Stimulated activated CD4-positive, alpha-beta T cell treated with anti-CD3 and anti-CD28 coated beads, Interleukin-1b, Interleukin-23, amount 100 ng/mL, for 24 hours (primary cell): Measurements from ENCODE around the gene JAG1.

Source experiments
- DNase-seq, 4 experiments: peaks; one replicate each; pipeline ENCODE4 v3.0.0-alpha.2; 2020; ENCODE audit warnings: low read depth in 4 of 4, low spot score in 1 of 4

The JAG1 gene

DNA sequence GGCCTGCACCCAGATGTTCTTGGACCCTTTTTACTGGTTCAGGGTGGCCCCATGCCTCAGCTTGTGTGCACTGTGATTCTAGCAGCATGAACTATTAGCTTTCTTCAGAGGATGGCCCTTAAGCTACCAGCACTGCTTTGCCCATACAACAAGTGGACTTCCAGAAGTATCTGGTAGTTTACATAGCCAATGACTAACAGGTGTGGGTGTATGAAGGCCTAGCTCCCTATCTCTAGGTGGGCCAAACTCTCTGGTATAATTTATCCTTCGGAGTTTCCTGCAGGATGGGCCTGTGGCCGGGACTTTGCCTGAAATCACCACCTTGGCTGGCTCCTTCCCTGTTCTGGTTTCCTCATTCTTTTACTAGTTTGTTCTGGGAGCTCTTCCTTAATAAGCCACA lies 26.1 kb upstream of the JAG1 start:
- no peak for DNase-seq

DNA sequence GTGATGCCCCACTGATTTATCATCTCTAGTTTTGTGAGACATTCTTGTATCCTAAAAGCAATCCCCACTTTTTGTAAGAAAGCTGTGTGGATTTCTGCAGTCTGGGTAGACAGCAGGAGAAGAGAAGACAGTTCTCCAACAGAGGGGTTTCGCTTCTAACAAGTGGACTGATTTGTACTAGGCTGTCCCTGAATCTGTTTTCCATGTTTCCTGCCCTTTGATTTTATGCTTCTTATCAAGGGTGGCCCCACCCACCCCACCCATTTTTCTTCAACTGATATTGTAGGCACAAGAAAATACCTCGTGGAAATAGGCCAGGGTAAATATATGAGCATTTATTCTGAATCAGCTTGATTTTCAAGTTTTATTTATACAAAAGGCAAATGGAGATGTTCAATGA lies 25.7 kb upstream of the JAG1 start:
- DNase-seq: no peak

DNA sequence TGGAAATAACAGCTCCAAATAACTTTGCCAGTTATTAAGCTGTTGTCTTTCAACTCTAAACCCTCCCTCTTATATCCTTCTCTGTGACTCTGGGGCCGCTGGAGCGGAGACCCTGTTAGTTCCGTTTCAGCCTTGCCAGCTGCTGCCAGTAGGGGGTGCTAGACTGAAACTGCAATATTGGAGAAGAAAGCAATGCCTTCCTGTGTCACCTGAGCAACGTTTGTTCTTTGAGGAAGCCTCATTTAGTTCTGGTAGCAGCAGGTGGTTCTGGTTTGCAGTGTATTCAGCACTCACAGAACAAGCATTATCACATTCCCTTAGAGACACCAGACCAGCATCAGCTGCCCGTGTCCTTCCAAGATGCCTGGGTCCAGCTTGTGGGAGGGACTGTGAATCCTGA lies 22.9 kb upstream of the JAG1 start:
- no peak for DNase-seq

DNA sequence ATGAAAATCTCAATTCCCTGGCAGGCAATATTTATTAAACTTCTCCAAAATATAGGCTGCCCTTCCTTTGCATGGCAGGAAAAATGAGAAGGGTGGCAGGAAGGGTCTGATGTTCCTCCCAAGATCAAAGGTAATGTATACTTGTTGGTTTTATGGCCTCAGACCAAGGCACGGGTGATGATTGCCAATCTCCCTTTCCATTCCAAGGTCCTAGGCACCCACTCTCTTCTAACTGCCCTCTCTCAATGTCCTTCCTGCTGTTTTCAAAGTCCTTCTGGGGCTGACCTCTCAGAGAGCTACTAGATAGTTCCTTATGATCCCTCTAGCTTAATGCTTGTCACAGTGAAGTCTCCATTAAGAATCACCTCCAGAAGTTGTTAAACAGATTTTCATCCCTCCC lies 15.6 kb upstream of the JAG1 start:
- no peak for DNase-seq

DNA sequence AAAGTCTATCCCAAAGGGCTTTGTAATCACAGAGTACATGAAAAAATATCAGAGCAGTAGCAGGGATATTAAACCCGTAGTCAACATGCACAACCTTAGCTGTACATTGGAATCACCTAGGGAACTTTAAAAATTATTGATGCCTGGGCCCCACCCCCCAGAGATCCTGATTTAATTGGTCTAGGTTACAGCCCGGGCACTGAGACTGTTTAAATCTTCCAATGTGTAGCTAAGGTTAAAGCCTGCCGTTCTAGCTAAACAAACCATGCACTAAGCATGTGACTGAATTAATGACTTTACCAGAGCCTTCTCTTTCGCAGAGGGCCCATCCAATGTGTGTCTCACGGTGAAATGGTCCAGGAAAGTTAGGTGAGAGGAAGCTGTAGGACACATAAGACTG lies 14.1 kb upstream of the JAG1 start:
- DNase-seq: no peak

DNA sequence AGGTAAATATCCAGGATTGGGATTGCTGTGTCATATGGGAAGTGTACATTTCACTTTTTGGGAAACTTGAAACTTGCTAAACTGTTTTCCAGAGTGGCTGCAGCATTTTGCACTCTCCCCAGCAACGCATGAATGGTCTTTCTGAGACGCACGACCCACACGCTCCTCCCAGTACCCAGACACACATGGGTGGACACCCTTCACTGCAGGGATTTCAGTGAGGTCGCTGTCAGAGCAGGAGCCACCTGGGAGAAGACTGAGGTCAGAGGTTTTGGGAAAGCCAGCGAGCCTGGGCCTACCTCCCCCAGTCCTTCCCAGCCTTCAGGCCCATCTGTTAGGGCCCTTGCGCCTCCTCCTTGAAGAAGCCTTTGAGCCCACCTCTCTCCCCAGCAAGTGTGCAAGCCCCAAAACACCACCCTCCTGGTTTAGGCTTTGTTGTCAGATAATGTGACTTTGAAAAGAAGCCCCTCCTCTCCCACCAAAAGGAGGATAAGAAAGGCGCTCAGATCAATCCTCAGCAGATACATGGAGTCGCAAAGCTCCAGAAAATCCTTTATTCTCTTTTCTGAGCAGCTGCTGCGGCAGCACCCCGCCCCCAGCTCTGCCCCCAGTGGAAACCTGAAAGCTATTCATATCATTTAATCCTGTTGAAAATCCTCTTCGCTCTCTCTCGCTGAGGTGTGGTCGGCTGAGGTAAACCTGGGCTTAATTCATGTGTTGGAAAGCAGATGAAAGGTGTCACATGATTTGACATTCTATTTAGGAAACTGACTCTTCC lies 12.7 kb upstream of the JAG1 start:
- no peak for DNase-seq

DNA sequence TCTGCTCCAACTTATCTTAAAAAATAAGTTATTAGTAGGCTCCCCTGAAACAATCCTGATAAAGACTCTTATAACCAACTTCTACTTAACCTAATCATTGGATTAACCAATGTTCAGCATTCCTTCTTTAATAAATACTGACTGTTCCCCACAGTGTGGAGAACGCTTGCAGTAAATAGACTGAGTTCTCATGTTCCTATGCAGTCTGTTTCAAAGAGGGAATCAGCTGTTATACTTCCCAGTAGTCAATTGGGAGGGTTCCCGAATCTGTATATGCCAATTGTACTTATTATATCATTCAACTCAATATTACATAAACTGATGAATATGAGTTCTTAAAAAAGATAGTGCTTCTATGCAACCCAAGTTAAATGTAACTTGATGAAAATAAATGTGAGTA lies 9.7 kb upstream of the JAG1 start:
- DNase-seq: no peak

DNA sequence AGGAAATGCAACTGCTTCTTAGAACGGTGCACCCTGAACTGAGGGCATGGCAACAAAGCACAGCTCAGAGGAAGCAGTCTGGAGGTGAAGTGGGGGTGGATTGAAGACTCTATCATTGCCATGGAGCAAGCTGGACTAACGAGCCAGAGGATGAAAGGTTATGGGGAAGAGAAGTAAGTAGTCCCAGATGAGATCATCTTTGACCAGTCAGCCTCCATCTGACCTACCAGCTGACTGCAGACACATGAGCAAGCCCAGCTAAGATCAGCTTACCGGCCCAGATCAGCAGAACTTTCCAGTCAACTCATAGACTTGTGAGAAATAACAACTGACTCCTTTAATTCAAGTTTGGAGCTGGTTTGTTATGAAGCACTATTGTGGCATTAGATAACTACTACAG lies 9.1 kb upstream of the JAG1 start:
- DNase-seq: no peak

DNA sequence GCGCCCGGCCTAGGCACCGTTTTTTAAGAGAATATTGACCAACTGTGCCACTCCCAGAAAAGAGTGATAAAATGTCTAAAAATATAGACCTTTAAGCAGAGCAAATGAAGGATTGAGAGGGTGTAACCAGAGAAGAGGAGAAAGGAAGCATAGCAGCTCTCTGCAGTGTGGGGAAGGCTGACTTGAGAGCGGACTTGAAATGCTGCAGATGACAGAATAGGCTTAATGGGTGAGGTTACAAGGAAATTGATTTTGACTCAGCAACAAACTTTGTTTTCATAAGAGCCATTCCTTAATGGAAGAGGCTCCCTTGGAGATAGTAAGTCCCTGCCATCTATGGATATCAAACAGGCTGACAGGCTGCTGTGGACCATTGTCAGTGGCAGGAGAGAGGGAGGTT lies 7.7 kb upstream of the JAG1 start:
- DNase-seq: no peak

DNA sequence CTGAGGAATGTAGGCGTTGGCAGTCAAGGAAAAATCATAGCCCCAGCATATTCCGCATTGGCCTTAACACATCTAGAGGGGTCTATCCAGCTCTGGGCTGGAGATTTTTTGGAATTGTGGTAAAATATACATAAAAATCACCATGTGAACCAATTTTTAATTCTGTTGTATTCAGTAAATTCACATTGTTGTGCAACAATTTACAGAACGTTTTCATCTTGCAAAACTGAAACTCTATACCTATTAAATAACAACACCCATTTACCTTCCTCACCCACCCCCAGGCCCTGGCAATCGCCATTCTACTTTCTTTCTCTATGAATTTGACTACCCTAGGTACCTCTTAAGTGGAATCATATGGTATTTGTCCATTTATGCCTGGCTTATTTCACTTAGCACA lies 6.8 kb upstream of the JAG1 start:
- no peak for DNase-seq

DNA sequence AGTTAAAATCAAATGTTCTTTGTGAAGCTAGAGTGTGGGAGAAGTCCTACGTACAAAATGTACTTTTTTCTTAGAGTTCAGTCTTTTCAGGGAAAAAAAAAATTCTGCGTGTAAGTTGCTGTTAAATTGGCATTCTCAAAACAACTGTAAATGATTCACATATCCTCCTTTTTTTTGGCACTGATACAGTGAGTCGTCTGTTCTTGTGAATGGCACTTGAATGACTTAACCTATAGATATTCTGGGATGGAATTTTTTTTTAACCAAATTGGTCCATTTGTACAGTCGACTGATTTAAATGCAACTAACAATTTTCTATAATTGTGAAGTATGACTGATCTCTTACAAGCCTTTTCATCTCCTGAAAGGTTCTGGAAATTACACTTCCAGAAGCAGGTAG lies 5.5 kb upstream of the JAG1 start:
- no peak for DNase-seq

DNA sequence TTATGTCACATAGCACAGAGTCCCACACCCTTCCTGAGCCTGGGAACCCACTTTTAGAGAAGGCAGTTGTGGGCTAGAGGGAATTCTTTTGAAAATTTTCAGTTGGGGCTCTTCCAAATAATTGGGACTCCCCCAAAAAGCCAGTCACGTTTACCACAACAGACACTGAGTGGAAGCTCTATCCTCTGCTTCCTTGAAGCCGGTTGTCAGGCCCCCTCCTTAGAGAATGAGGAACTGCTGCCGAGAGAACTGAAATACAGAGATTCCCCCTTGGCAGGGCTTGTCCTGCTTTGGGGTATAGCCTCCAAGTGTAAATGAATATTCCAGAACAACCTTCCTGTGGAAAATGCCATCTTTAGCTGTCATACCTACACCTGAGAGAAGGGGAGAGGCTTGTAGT lies 2.7 kb upstream of the JAG1 start:
- DNase-seq: no peak

DNA sequence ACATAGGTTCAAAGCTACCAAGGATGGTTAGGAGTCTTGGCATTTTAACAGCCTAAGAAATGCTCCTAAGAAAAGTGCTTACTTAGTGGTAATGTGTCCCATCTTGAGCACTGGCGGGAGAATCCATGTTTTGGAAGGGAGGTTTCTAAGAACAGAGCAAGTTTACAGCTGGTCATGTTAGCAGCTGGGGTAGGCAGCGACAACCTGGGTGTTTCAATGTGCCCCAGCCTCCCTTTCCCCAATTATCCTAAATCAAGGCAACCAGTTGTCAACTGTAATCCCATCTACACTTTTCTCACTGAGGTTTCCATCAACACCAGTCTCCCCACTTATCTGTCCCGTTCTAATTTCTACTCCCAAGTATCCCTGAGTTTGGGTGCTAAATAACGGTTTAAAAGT lies 1.6 kb upstream of the JAG1 start:
- DNase-seq: no peak

DNA sequence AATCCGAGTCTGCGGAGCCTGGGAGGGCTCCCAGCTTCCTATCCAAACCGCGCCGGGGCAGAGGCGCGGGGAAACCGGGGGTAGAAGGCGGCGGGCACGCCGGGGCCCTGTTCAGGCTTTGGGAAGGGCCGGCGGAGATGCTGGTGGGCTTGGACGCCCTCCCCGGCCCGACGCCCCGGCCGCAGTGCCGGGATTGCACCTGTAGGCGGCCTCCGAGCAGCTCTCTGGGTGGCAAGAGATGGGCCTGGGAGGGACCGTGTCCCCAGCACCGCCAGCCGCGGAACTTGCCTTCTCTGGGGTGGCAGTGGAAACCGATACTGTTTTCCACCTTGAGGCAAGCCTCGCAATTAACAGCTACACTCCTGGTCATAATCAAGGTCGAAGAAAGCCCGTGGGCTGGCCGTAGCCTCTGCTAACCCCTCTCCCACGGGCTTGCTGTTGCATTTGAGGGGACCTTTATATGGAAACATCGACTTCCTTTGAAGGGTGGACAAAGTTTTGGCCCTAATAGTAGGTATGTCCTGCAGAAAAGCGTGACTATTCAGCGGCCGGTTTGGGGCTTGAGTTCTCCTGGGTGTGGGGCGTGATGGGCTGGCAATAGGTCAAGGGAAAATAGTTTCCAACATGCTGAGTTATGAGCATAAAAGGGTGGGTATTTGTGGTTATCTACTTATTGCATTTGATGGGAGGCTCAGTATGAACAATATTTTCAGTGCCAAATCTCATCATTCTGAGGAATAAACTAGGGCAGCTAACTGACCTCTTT lies 1.1 kb upstream of the JAG1 start:
- DNase-seq: no peak

DNA sequence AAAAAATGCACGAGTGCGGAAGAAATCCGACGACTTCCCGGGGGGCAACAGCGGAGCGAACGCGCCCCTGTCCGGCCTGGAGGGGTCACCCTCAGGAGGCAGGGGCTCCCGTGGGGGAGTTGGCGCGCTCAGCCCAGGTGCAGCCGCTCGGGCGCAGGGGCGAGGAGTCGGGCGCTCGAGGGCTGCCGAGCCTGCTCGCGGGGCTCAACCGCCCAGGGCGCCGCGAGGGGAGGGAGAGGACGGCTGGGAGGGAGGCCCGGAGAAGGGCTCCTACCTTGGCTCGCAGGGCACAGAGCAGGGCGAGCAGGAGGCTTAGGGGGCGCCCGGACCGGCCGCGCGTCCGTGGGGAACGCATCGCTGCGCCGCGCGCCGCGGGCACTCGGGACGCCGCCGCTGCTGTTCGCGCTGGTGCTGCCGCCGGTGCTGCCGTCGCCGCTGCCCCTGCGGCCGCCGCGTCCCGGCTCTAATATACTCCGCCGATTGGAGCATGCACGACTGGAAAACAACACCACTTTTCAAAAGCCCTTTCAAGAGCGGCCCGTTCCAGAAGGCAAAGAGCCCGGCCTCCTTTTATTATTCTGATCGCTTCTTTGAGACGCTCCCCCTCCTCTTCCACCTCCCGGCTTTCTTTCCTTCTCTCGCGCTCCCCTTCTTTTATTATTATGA lies 490 bp downstream of the JAG1 start:
- no peak for DNase-seq

DNA sequence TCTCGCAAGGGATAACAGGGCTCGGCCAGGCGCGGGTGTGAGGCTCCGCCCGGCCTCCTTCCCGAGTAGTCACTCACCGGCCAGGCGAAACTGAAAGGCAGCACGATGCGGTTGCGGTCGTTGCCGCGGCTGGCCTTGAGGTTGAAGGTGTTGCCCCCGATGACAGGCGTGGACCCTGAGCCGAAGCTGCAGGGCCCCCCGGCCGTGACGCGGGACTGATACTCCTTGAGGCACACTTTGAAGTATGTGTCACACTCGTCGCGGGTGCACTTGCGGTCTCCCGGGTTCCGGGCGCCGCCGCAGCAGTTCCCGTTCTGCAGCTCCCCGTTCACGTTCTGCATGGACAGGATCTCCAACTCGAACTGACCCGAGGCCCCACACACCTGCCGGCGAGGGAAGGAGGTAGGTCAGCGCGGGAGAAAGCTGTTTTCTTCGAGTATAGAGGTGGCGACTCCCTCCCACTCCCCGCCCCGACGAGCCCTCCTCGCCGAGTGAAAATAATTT lies 1.1 kb downstream of the JAG1 start:
- peak in 1 of 4 experiments; percentile 34 for DNase-seq

DNA sequence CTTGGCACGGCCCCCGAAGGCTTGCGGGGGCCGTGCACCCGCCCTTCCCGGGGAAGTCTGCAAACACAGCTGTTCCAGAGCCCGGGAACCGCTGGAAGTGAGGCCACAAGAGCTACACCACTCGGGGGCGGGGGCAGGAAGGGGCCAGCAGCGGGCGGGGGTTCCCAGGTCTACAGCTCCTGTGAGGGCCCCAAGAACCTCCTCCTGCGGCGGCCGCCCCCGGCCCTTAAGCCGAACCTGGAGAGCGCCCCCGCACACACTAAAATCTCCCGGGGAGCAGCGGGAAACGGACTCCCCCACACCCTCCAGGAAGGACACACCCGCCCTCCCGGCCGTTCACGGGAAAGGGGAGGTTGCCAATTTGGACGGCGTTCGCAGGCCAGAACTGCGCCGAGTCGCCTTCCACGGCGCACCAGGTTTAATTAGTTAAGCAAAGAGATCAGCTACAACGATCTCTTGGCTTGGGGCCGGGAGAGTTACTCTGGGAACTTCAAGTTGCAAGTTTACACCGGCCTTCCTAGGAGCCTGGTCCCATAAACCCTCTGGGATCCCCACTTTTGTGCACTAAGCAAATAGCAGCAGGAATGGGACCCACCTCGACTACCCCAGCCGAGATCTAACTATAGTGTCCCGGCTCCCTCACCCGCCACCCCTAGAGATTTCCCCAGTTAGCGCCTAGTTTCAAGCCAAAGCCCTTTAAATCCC lies 1.7 kb downstream of the JAG1 start:
- no peak for DNase-seq

DNA sequence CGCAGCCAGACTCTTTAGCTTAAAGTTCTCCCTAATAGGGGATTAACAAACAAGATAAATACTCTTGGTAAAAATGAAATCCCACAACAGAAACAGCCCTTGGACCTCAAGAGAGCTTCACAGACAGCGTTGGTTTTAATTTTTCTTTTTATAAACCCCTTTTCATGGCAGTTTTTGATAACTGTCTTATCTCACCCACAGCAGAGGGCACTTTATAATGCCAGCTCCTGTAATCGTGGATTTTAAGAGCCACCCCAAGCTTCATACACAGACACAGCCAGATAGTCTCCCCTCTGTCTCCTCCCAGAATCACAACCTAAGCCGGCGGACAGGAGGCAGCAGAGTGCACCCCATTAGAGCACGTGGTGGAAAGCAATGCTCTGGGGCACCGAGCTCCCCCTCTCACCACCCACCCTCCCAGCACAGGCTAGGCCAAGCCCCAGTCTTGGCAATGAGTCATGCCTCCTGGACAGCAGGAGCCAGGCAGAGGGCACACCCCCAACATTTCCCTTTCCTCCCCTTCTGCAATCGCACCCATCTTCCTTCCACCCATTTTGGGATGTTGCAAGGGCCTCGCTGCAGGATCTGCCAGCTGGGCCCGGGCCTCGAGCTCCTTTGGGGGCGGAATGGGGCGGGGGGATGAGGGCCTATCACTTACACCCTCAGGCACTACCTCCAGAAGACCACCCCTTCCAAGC lies 2.4 kb downstream of the JAG1 start:
- DNase-seq: no peak

DNA sequence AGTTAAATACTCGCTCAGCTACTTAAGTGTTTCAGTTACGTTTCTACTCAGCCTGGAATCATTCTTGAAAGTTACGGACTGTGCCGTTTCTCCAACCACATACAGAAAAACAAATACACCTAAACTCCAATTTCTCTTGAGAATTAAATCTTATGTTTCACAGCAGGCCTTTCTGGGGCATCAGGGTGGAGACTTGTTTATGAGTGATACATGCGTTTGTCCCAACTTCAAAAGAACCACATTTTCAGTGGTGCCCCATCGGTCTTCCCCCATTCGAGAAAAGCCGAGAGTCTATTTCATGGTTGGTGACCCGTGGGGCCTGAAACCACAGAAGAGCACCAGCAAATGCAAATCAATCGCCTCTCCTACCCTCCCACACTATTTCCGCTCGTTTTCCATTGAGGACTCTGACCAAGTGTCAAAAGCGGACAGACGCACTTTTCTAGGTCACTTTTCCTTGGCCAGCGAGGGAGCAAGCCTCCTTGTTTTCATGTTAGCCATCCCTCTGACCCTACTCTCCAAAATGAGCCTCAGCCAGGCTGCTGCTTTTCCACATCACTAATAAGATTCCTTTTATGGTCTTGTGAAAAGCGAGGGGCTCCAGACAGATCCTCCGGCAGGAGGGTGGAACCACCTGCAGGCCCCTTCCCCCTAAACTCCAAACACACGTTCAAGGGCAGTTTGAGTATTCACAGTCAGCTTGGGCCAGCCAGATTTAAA lies 3.1 kb downstream of the JAG1 start:
- DNase-seq: no peak

DNA sequence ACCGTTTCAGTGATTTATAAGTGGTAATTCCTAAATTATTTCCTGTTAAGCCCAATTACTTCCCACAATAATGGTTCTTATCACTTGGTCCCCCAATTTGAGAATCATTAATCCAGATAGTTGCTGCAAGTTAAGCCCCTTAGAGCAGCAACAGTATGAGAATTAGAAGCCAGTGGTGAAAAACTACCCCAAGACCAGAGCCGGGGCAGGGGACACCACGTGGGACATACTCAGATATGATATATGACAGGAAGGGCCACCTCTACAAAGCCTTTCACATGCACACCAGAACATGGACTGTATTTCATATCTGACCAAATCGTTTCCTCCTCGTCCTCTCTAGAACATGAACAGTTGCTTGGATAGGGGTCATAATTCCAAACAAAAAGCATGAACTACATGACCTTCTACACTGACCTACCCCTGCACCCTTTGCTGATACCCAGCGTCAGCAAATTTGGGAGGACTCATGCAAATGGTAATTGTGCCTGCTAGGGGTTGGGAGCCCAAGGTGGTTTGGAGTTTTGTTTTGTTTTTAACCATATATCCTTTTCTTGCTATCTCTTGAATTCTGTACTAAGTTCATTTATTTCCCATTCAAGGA lies 3.9 kb downstream of the JAG1 start:
- no peak for DNase-seq
